Body of pancreas (tissue), 4 donors: ENCODE data around the gene CPNE5. TPM values are rescaled to one million over a fixed set of nuclear protein-coding genes. Genes with fewer than 3 reads are reported as not detected.

Source experiments
- ATAC-seq: fragments of 150-250 bp; one replicate; pipeline ENCODE4 v1.9.1; 2016
- DNase-seq, 4 donors: peaks; one replicate each; pipeline ENCODE4 v3.0.0-alpha.2; 2019
- H3K27ac ChIP-seq, 4 donors: fragments of 200-600 bp; sonication (generic); 1 replicate in 3 of 4; 2 replicates in 1 of 4; pipeline versions ENCODE4 v1.5.1 to v1.6.1; 2016 to 2019; ENCODE audit warnings: mild to moderate bottlenecking in 1 of 4, mixed read lengths in 1 of 4, moderate library complexity in 1 of 4
- H3K27me3 ChIP-seq, 2 donors: fragments of 200-600 bp; sonication (generic); one replicate each; pipeline ENCODE4 v1.6.0; 2016; ENCODE audit warnings: mild to moderate bottlenecking in 1 of 2
- H3K36me3 ChIP-seq, 2 donors: fragments of 200-600 bp; sonication (generic); replicated peaks in 1 of 2; 2 replicates each; pipeline ENCODE4 v1.5.1; 2016; ENCODE audit warnings: low read depth in 2 of 2; ENCODE audit not compliant: insufficient read depth in 1 of 2
- H3K4me1 ChIP-seq: fragments of 200-600 bp; sonication (generic); one replicate; pipeline ENCODE4 v1.6.0; 2016
- H3K4me3 ChIP-seq, 2 donors: fragments of 200-600 bp; sonication (generic); 1 replicate in 1 of 2; 2 replicates in 1 of 2; pipeline ENCODE4 v1.5.1; 2016 to 2019
- H3K9me3 ChIP-seq, 3 donors: fragments of 200-600 bp; sonication (generic); 1 replicate in 2 of 3; 2 replicates in 1 of 3; pipeline ENCODE4 v1.5.1; 2016
- POLR2A ChIP-seq, 3 donors: fragments of 450-650 bp; IDR thresholded peaks; one replicate each; pipeline ENCODE4 v1.6.1; 2016; ENCODE audit warnings: antibody characterized with exemption in 3 of 3, mild to moderate bottlenecking in 2 of 3
- WGBS, 2 donors: methylation state at CpG; one replicate each; pipeline ENCODE4 v1.1.5; 2017; 5-methylcytosine and 5-hydroxymethylcytosine counted together
- intact Hi-C: fragments of 100-400 bp; cut with DNase I; formaldehyde crosslinking; loops from one replicate; pipeline ENCODE4 v1.15.1; 2023
- total RNA-seq, 2 donors: library from RNA; depleted of rRNA; stranded (reverse); fragments of >200 nt; gene quantifications; one replicate each; pipeline ENCODE4 v1.1.0, GENCODE V29; 2016
- TF ChIP-seq, protein P1 (sequence below), 7 experiments: fragments of 450-650 bp in 4 of 7; fragments of 200-600 bp in 3 of 7; sonication (generic) in 3 of 7; IDR thresholded peaks; one replicate each; pipeline ENCODE4 v1.5.1; 2016 to 2019; ENCODE audit warnings: antibody characterized with exemption in 7 of 7

CPNE5 gene
- total RNA-seq, 2 donors from 2014 or later, result 0.78 TPM; not detected in 1

DNA sequence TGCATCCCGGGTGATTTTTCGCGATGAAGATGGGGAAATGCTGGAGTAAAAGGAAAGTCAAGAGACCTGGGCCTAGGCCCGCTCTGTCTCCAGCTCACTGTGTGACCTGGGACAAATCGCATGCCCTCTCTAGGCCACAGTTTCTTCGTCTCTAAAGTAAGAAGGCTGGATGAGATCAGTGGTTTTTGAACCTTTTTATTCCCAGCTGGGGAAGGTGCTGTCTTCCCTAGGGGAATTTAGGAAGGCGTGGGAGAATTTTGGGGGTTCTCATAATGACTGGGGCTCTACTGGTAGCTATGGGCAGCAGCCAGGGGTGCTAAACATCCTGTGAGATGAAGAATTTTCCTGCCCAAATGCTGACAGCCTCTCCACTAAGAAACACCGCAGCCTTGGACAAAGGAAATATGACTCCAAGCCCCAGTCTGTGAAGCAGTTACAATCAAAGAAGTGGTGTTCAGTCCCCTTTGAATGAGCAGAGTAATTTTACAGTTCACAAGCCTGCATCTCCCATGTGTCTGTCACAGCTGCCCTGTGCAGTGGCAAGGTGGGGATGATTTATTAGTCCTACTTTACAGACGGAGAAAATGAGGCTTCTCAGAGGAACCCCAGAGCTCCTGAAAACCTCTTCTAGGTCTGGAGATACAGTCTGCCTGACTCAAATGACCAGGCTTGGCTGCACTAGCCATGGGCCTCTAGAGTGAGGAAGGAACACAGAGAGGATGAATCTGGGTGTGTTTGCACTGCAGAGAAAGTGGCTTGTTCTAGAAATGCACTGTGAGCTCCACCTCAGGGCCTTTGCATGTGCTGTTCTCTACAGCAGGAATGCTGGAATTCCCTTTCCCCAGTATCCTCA is 84.4 kb downstream of the CPNE5 start:
- ATAC-seq (no peak), DNase-seq (no peak)
- Histone ChIP-seq H3K27me3 (no peaks in the 10 kb centered on the region), H3K27ac (no peak overlapping the region), H3K4me3 (no peak overlapping the region), H3K9me3 (no peaks in the 10 kb centered on the region), H3K4me1 (peaks cover 11% of the 10 kb centered on the region), H3K36me3 (no peaks in the 10 kb centered on the region)
- 85% methylated on average over 9 of the region's 9 CpGs for WGBS, 2 donors
- intact Hi-C loops, result no loop called here
- TF ChIP-seq, protein P1, sequence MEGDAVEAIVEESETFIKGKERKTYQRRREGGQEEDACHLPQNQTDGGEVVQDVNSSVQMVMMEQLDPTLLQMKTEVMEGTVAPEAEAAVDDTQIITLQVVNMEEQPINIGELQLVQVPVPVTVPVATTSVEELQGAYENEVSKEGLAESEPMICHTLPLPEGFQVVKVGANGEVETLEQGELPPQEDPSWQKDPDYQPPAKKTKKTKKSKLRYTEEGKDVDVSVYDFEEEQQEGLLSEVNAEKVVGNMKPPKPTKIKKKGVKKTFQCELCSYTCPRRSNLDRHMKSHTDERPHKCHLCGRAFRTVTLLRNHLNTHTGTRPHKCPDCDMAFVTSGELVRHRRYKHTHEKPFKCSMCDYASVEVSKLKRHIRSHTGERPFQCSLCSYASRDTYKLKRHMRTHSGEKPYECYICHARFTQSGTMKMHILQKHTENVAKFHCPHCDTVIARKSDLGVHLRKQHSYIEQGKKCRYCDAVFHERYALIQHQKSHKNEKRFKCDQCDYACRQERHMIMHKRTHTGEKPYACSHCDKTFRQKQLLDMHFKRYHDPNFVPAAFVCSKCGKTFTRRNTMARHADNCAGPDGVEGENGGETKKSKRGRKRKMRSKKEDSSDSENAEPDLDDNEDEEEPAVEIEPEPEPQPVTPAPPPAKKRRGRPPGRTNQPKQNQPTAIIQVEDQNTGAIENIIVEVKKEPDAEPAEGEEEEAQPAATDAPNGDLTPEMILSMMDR (IDR thresholded peaks at IDR 0.05), result no peak
- no peak for TF ChIP-seq POLR2A (IDR thresholded peaks at IDR 0.05)

DNA sequence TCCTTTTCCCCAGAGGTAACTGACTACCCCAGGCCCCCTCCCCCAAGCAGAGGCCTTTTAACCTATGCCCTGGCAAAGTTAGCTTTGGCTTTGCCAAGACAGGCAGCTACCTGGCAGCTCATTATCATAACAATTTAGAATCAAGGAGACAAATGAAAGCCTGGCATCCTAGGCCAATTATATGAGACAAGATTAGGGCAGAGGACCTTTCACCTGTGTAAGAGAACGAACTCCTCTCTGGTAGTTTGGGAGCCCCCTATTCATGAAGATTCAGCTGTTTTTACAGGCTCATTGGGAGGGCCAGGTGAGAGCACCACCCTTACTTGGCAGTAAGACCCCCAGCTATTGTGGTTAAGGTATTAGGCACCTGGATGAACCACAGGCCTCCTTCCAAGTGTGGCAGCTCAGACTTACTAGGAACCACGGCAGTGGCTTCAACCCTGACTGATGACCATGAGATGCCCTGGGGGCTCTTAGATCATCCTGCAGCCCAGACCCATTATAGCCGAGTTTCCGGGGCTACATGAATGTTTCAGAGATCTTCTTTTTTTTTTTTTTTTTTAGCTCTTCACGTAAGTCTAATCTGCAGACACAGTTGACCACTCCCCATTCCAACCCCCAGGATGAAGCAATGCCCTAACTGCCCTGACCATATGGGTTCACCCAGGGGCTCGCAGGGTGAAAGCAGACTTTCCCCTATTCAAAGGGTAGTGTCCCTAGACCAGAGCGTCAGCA is 85.4 kb downstream of the CPNE5 start:
- H3K4me3 ChIP-seq, result no peak overlapping the region
- peaks cover 4% of the 10 kb centered on the region for H3K4me1 ChIP-seq
- ATAC-seq, result no peak
- intact Hi-C loops, result no loop called here
- TF ChIP-seq, protein P1 (IDR thresholded peaks at IDR 0.05), result no peak
- no peak for TF ChIP-seq POLR2A (IDR thresholded peaks at IDR 0.05)
- no peak for DNase-seq
- H3K27ac ChIP-seq, result no peak overlapping the region
- no peaks in the 10 kb centered on the region for H3K36me3 ChIP-seq
- no peaks in the 10 kb centered on the region for H3K27me3 ChIP-seq
- WGBS, 2 donors, result 83 to 92% methylated on average over 7 of the region's 7 CpGs
- no peaks in the 10 kb centered on the region for H3K9me3 ChIP-seq

DNA sequence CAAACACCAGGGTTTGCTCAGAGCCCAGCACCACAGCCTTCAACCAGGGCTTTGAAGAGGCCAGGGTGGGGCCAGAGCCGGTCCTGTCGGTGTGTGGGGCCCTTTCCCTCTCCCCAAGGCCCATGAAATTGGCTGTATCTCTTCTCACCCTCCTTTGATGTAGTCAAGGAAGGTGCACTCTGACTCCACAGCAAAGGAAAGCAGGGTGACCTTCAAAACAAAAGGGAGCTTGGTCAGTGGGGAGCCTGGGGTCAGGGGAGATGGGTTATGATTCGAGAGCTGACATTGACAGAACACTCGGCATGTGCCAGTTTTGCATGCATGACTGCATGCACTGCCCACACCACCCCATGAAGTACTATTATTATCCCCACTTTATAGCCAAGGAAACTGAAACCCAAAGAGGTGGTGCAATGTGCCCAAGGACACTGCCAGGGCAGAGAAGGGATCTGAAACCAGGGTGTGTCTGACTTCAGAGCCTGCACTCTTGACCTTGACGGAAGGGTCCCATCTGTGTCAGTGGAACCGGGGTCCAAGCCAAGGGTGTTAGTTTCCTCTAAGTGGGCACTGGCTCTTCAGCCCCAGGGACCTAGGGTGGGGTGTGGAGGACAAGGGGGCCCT is 86.2 kb downstream of the CPNE5 start:
- Histone ChIP-seq H3K36me3 (no peaks in the 10 kb centered on the region), H3K27ac (no peak overlapping the region), H3K9me3 (no peaks in the 10 kb centered on the region), H3K27me3 (no peaks in the 10 kb centered on the region), H3K4me3 (no peak overlapping the region), H3K4me1 (no peaks in the 10 kb centered on the region)
- peak in 1 of 4 donors; percentile 44 for DNase-seq
- no peak for TF ChIP-seq POLR2A (IDR thresholded peaks at IDR 0.05)
- TF ChIP-seq, protein P1 (IDR thresholded peaks at IDR 0.05), result no peak
- WGBS, 2 donors, result 81 to 87% methylated on average over 3 to 6 of the region's 6 CpGs
- no peak for ATAC-seq
- intact Hi-C loops, result no loop called here

DNA sequence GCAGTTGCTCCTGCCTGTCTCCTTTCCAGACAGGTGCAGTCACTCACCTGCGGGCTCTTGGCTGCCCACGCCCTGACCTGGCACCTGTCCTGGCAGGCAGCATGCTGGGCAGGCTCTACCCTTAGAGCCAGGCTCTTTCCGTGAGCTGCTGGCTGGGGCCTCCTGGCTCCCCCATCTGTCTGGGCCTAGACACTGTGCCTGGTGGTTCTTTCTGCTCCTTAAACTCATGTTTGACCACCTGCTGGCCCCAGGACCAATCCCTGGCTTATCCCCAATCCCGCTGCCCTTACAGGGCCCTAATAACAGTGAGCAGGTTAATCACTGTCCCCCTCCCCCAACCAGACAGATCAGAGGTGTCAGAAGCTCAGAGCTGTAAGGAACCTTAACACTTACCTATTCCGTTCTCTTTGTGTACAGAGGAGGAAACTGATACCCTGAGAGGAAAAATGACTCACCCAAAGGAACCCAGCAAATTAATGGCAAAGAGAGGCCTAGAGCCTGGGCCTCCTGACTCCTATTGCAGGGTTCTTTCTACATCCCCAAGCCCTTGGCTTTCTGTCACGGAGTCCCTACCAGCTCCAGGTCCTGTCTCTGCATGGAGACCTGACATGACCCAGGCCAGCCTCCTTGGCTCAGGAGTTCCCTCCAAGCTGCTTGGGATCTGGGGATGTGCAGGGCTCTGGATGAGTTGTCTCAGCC is 86.9 kb downstream of the CPNE5 start:
- DNase-seq (no peak), ATAC-seq (no peak)

More for the DNA sequence above, 86.9 kb downstream of the CPNE5 start:
- Histone ChIP-seq H3K4me3 (no peak overlapping the region), H3K36me3 (no peaks in the 10 kb centered on the region), H3K27ac (no peak overlapping the region), H3K4me1 (no peaks in the 10 kb centered on the region), H3K9me3 (no peaks in the 10 kb centered on the region), H3K27me3 (no peaks in the 10 kb centered on the region)
- 74 to 83% methylated on average over 6 of the region's 6 CpGs for WGBS, 2 donors
- no peak for TF ChIP-seq POLR2A (IDR thresholded peaks at IDR 0.05)
- TF ChIP-seq, protein P1 (IDR thresholded peaks at IDR 0.05), result no peak
- intact Hi-C loops, result no loop called here
